Activated effector memory CD4-positive, alpha-beta T cell treated with anti-CD3 and anti-CD28 coated beads, Interleukin-2, amount 50 U/mL, for 16 hours (primary cell): ENCODE results near the gene ZNF630.
"Not testable (repeated sequence)": the region's sequence is repeated elsewhere in the genome, so short reads cannot be mapped to it uniquely, and the experiment has no call there.

Experiments used
- DNase-seq: peaks from one replicate; pipeline ENCODE4 v3.0.0-alpha.2; 2020

ZNF630 gene

DNA sequence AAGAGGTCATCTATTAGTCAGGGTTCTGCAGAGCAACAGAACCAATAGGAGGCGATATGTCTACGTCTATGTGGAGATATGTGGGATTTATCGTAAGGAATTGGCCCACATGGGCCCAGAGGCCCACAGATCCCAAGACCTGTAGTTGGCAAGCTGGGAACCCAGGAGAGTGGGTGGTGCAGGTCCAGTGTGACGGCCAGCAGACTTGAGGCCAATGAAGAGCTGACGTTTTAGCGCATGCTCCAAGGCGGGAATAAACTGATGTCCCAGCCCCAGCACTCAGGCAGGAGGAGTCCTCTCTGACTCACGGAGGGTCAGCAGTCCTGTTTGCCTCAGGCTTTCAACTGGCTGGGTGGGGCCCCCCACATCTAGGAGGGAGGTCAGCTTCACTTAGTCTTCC is 43.3 kb downstream of the ZNF630 start:
- no peak for DNase-seq

DNA sequence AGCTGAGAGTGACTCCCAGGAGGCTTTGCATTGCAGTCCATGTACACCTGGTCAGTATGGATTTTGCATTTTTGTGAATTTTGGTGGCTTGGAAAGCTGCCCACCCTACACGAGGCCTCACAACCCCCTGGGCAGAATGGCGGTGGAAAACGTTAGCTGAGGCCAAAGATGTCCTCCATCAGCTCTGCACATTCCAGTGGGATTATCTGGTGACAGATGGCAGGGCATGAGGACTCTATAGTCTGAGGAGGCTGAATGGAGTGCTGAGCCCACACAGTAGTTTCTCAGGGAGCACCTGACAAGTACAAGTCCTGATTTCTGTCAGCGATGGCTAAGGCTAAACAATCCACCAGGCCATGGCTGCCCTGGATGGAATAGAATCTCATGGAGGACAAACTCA is 43.9 kb downstream of the ZNF630 start:
- not testable (repeated sequence) for DNase-seq

DNA sequence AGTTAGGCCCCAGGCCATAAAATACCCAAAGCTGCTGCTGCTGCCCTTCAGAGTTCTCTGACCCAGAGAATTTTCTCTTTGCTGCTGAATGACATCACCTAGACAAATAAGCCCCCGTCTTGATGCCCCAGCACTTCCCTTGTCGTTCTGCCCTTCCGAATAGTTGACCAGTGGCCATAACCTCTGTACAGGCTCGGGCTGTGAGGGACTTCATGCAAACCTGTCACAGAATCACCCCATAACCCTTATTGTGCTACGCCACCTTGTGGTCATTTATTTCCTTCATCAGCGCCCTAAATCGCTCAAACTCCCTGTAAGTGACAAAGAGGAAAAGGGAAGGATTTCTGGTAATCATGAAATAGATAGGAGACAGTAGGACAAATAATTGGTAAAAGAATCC is 45.9 kb downstream of the ZNF630 start:
- peak; percentile 69 for DNase-seq

DNA sequence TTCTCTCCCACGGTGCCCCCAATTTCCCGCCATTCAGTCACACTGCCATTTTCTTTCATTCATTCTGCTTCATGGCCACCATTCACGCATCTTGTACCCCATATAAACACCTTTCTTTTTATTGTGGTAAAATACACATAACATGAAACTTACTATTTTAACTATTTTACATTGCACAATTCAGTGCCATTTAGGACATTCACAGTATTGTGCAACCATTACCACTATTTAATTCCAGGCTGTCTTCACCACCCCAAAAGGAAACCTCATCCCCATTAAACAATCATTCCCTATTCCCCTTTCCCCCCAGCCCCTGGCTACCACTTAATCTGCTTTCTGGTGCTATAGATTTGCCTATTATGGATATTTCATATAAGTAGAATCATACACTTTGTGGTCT is 48.7 kb downstream of the ZNF630 start:
- no peak for DNase-seq

DNA sequence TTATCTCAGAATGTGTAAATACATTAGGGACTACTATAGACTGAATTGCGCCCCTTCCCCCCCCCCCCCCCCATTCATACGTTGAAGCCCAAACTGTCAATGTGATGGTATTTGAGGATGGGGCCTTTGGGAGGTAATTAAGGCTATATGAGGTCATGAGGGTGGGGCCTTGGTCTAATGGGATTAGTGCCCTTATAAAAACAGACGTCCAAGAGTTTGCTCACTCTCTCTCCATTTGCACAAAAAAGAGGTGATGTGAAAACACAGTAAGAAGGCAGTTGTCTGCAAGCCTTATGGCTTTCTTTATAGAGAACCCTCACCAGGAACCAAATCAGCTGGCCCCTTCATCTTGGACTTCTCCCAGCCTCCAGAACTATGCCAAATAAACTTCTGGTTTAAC is 49.3 kb downstream of the ZNF630 start:
- no peak for DNase-seq

DNA sequence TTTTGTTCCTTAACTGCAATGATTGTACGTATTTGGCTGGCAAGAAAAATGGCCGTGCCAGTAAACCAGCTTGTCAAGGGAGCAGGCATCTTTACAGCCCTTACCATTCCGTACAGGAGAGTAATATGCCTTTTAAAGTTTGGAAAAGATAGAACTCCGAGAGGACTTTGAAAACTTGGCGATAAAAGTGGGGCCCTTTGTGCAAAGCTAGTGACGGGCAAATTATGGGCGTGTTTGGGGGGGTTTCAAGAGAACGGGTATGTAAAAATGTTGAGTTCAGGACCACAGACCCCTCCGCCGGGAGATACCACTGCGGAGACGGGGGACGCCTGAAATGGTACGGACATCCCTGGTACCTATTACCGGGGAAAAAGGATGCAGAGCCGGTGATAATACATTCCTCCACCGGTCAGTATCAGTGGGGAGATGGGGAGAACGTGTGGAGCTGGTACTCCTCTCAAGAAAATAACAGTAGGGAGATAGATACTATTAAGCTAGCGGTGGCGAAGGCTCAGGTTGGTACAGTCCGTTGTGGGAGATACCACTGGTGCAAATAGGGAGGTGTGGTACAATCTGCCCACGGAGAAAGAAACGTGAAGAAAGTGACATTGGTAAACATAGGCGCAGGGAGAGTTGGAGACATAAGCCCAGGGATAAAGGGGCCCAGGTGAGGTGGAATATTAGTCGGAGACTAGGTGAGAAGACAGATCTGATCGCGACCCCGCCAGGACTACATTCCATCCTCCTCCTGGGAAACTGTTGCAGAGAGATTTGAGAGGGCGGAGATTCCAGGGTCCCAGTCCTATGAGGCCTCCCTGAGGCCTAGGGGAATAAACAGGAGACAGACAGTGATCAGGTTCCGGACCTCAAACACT is 50.2 kb downstream of the ZNF630 start:
- peak; percentile 88 for DNase-seq

DNA sequence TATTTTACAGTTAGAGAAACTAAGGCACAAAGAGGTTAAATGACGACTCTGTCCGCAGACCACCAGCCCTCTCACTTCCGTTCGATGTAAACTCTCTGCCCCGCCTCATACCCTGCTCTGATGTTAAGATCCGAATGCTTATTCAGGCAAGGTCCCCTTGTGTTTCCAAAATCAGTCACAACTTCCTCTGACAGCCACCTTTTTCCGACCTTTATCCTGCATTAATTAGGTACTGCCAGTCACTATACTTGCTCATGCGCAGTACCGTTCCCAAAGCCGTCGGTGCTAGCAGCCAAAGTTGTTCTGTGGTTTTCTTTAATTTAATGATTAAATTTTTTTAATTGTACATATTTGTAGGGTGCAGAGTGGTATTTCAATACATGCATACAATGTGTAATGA is 51.0 kb downstream of the ZNF630 start:
- peak; percentile 70 for DNase-seq

DNA sequence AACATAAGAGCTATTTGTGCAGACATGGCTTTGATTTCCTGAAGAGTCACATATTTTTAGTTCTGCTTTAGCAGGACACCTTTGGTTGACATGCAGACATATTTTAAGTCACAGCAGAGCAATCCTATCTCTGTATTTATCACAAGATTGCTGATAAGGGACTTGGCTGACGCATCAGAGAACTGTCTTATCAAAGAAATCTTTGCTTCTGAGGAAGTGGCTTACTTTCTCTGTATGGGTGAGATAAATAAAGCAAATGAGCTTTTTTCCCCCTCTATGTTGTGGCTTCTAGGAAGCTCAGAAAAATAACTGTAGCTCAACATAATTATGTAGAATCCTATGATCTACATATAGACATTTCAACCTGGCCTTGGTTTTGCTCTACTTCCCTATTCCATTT is 51.5 kb downstream of the ZNF630 start:
- not testable (repeated sequence) for DNase-seq

DNA sequence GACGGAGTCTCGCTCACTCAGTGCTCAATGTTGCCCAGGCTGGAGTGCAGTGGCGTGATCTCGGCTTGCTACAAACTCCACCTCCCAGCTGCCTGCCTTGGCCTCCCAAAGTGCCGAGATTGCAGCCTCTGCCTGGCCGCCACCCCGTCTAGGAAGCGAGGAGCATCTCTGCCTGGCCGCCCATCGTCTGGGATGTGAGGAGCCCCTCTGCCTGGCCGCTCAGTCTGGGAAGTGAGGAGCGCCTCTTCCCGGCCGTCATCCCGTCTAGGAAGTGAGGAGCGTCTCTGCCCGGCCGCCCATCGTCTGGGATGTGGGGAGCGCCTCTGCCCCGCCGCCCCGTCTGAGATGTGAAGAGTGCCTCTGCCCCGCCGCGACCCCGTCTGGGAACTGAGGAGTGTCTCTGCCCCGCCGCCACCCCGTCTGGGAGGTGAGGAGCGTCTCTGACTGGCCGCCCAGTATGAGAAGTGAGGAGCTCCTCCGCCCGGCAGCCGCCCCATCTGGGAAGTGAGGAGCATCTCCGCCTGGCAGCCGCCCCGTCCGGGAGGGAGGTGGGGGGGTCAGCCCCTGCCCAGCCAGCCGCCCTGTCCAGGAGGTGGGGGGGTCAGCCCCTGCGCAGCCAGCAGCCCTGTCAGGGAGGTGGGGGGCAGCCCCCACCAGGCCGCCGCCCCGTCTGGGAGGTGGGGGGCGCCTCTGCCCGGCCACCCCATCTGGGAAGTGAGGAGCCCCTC is 54.7 kb downstream of the ZNF630 start:
- DNase-seq, result not testable (repeated sequence)

DNA sequence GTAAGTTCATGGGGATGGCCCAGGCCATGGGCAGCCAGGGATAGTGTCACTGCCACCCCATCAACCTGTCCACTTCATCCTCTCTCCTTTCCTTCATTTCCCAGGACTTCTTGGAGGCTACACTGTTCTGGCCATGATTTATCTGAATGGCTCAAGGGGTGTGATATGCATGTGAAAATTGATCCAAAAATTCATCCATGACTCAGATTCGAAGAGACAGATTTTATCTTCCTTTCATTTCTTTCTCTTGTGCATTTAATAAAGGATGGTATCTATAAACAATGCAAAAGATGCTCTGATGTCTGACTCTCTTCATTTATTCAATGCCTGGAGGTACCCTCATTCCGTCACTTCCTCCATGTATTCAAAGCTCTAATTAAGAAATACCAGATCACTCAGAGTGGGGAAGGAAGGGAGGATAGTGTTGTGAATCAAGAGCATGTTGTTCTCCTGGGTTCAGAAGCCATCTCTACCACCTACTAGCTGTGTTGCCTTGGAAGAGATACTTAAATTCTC is 61.9 kb downstream of the ZNF630 start:
- DNase-seq, result not testable (repeated sequence)
